ENCODE data around the gene ETNK1. TPM values are rescaled to one million over a fixed set of nuclear protein-coding genes. Genes with fewer than 3 reads are reported as not detected.

Gene ETNK1, protein sequence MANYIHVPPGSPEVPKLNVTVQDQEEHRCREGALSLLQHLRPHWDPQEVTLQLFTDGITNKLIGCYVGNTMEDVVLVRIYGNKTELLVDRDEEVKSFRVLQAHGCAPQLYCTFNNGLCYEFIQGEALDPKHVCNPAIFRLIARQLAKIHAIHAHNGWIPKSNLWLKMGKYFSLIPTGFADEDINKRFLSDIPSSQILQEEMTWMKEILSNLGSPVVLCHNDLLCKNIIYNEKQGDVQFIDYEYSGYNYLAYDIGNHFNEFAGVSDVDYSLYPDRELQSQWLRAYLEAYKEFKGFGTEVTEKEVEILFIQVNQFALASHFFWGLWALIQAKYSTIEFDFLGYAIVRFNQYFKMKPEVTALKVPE
- 99.4 to 106 TPM (median 105 TPM) in 3 replicates for total RNA-seq

DNA sequence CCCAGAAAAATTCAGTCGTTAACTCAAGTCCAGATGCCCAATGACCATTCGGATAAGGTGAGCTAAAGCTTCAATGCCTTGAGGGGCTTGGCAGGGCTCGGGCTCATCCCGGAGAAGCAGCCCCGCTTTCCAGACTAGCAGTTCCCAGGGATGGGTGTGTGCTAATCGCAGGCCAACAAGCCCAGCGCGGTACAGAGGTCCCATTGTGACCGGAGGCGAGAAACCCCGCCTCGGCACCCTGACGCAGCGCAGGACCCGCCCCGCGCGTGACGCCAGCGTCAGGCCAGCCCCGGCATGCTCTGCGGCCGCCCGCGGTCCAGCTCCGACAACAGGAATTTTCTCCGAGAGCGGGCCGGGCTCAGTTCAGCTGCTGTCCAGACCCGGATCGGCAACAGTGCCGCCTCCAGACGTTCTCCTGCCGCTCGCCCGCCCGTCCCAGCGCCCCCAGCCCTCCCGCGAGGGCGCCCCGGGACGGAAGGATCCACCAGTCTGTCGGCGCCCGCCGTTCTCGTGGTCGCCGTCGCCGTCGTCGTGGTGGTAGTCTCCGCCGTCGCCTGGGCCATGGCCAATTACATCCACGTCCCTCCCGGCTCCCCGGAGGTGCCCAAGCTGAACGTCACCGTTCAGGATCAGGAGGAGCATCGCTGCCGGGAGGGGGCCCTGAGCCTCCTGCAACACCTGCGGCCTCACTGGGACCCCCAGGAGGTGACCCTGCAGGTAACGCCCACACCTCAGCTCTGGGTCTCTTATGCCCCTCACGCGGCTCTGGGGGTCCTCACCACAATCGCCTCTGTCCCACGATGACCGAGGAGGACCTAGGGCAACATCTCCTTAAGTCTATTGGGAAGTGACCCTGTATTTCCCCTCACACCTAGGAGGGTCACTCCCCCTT, at the start of gene ETNK1:
Gene ETNK1 (plus strand): TSS at position 302 of the 892 bp plus-strand sequence. CDS start 260 bp downstream, at position 562.
- H3K27ac Mint-ChIP-seq = peak within 1 kb of the TSS; percentile 97
- H3K4me1 Mint-ChIP-seq = peaks cover 39% of the 10 kb centered on the region
- TF ChIP-seq, protein P1, sequence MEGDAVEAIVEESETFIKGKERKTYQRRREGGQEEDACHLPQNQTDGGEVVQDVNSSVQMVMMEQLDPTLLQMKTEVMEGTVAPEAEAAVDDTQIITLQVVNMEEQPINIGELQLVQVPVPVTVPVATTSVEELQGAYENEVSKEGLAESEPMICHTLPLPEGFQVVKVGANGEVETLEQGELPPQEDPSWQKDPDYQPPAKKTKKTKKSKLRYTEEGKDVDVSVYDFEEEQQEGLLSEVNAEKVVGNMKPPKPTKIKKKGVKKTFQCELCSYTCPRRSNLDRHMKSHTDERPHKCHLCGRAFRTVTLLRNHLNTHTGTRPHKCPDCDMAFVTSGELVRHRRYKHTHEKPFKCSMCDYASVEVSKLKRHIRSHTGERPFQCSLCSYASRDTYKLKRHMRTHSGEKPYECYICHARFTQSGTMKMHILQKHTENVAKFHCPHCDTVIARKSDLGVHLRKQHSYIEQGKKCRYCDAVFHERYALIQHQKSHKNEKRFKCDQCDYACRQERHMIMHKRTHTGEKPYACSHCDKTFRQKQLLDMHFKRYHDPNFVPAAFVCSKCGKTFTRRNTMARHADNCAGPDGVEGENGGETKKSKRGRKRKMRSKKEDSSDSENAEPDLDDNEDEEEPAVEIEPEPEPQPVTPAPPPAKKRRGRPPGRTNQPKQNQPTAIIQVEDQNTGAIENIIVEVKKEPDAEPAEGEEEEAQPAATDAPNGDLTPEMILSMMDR (IDR thresholded peaks at IDR 0.05; ENCODE audit: unreplicated experiment) = no peak
- H3K4me3 Mint-ChIP-seq = peak within 1 kb of the TSS; percentile 81
- no peaks in the 10 kb centered on the region for H3K9me3 Mint-ChIP-seq
- peak; percentile 79 to 94 for DNase-seq (ENCODE audit: low spot score in 2 of 2, unreplicated experiment in 2 of 2)
- no peaks in the 10 kb centered on the region for H3K36me3 Mint-ChIP-seq
- no peaks in the 10 kb centered on the region for H3K27me3 Mint-ChIP-seq (ENCODE audit: low read depth)

DNA sequence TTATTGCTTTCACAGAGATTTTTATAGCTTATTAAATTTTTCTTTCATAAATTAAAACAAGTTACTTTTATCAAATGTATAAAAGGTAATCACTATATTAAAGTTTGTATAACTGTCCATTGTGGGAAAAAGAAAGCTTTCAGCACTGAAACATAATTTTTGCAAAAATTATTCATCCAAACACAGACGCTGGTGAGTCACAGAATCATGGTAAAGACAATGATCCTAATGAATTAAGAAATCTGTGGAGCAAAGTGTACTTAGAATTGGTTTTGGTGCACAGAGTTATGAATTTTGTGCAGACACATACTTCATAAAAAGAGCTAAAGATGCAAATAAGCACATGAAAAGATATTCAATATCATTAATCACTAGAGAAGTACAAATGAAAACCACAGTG, 48.9 kb upstream of the ETNK1 start:
- DNase-seq (ENCODE audit: low spot score in 2 of 2, unreplicated experiment in 2 of 2) = no peak
- no peaks in the 10 kb centered on the region for H3K4me1 Mint-ChIP-seq
- no peak overlapping the region for H3K4me3 Mint-ChIP-seq
- no peaks in the 10 kb centered on the region for H3K36me3 Mint-ChIP-seq
- peaks cover 7% of the 10 kb centered on the region for H3K9me3 Mint-ChIP-seq
- H3K27ac Mint-ChIP-seq = no peak overlapping the region
- TF ChIP-seq, protein P1 (IDR thresholded peaks at IDR 0.05; ENCODE audit: unreplicated experiment) = no peak
- no peaks in the 10 kb centered on the region for H3K27me3 Mint-ChIP-seq (ENCODE audit: low read depth)

DNA sequence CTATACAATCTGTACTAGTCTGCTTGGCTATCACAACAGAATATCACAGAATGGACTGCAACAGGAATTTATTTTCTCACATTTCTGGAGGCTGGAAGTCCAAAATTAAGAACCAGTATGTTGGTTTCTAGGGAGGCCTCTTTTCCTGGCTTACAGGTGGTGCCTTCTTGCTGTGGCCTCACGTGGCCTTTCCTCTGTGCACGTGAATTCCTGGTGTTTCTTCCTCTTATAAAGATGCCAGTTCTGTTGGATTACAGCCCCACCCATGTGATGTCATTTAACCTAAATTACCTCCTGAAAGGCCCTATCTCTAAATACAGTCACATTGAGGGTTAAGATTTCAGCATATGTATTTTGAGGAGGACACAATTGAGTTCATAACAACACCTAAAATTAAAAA, 48.5 kb upstream of the ETNK1 start:
- Mint-ChIP-seq H3K27ac (no peak overlapping the region), H3K36me3 (no peaks in the 10 kb centered on the region), H3K9me3 (peaks cover 7% of the 10 kb centered on the region), H3K27me3 (ENCODE audit: low read depth) (no peaks in the 10 kb centered on the region), H3K4me1 (no peaks in the 10 kb centered on the region), H3K4me3 (no peak overlapping the region)
- no peak for DNase-seq (ENCODE audit: low spot score in 2 of 2, unreplicated experiment in 2 of 2)
- TF ChIP-seq, protein P1 (IDR thresholded peaks at IDR 0.05; ENCODE audit: unreplicated experiment) = no peak

DNA sequence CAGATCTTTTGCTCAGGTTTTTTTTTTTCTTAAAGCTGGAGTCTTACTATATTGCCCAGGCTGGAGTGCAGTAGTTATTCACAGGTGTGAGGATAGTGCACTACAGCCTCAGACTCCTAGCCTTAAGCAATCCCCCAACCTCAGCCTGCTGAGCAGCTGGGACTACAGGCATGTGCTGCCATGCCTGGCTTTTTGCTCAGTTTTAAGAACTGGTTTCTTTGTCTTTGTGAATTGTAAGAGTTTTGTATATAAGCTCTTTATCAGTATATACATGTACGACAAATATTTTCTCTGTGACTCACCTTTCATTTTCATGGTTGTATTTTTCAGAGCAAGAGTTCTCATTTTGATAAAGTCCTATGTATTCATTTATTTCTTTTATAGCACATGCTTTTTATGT, 47.3 kb upstream of the ETNK1 start:
- Mint-ChIP-seq H3K4me3 (no peak overlapping the region), H3K36me3 (no peaks in the 10 kb centered on the region), H3K27ac (no peak overlapping the region), H3K4me1 (no peaks in the 10 kb centered on the region), H3K9me3 (peaks cover 7% of the 10 kb centered on the region), H3K27me3 (ENCODE audit: low read depth) (no peaks in the 10 kb centered on the region)
- DNase-seq (ENCODE audit: low spot score in 2 of 2, unreplicated experiment in 2 of 2) = no peak
- TF ChIP-seq, protein P1 (IDR thresholded peaks at IDR 0.05; ENCODE audit: unreplicated experiment) = no peak

DNA sequence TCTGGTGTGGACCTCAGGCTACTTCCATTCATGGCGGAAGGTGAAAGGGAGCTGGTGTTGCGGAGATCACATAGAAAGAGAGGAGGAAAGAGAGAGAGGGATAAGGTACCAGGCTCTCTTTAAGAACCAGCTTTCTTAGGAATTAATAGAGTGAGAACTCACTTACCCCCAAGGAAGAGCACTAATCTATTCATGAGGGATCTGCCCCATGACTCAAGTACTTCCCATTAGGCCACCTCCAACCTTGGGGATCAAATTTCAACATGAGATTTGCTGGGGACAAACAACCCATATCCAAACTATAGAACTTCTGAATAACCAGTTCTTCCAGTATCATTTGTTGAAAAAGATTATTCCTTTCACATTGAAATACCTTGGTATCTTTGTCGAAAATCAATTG, 46.6 kb upstream of the ETNK1 start:
- DNase-seq (ENCODE audit: low spot score in 2 of 2, unreplicated experiment in 2 of 2) = no peak

More for the DNA sequence above, 46.6 kb upstream of the ETNK1 start:
- H3K36me3 Mint-ChIP-seq = no peaks in the 10 kb centered on the region
- TF ChIP-seq, protein P1 (IDR thresholded peaks at IDR 0.05; ENCODE audit: unreplicated experiment) = no peak
- H3K4me3 Mint-ChIP-seq = no peak overlapping the region
- H3K9me3 Mint-ChIP-seq = peaks cover 7% of the 10 kb centered on the region
- H3K27ac Mint-ChIP-seq = no peak overlapping the region
- no peaks in the 10 kb centered on the region for H3K27me3 Mint-ChIP-seq (ENCODE audit: low read depth)
- no peaks in the 10 kb centered on the region for H3K4me1 Mint-ChIP-seq

Data from mesothelial cell of epicardium (in vitro differentiated cells).